GM23338 (cell line): Measurements from ENCODE around the gene GSTT4. TPM values are rescaled to one million over a fixed set of nuclear protein-coding genes. Genes with fewer than 3 reads are reported as not detected.

Experiments
- ATAC-seq: fragments of 200-7000 bp; cut with Tn5 transposase; 3 replicates; pipeline ENCODE4 v1.9.1; 2020
- DNase-seq: peaks from one replicate; pipeline ENCODE4 v3.0.0-alpha.2; 2015; ENCODE audit warnings: low spot score
- H2AFZ ChIP-seq: fragments of 200-600 bp; sonication (generic); 2 replicates; pipeline ENCODE4 v1.8.0; 2016; ENCODE audit warnings: antibody characterized with exemption, mild to moderate bottlenecking, moderate library complexity
- H3F3A ChIP-seq: fragments of 200-600 bp; sonication (generic); replicated peaks from 2 replicates; pipeline ENCODE4 v1.8.0; 2017; ENCODE audit warnings: antibody characterized with exemption, mixed run types, low read depth
- H3K27ac ChIP-seq: fragments of 200-600 bp; sonication (generic); 2 replicates; pipeline ENCODE4 v1.6.1; 2016; ENCODE audit warnings: low read depth
- H3K27me3 ChIP-seq: fragments of 200-600 bp; sonication (generic); 2 replicates; pipeline ENCODE4 v1.8.0; 2016; ENCODE audit warnings: mild to moderate bottlenecking, mixed run types, moderate library complexity; ENCODE audit not compliant: insufficient read depth
- H3K36me3 ChIP-seq: fragments of 200-600 bp; sonication (generic); 2 replicates; pipeline ENCODE4 v1.8.0; 2016; ENCODE audit warnings: mild to moderate bottlenecking; ENCODE audit not compliant: insufficient read depth
- H3K4me1 ChIP-seq: fragments of 200-600 bp; sonication (generic); 2 replicates; pipeline ENCODE4 v1.8.0; 2016; ENCODE audit warnings: mild to moderate bottlenecking, moderate library complexity; ENCODE audit not compliant: insufficient read depth
- H3K4me2 ChIP-seq: fragments of 200-600 bp; sonication (generic); 2 replicates; pipeline ENCODE4 v1.7.1; 2017; ENCODE audit warnings: mixed run types
- H3K4me3 ChIP-seq: fragments of 200-600 bp; sonication (generic); 2 replicates; pipeline ENCODE4 v1.6.1; 2016; ENCODE audit warnings: mixed run types
- H3K79me2 ChIP-seq: fragments of 200-600 bp; sonication (generic); replicated peaks from 2 replicates; pipeline ENCODE4 v1.8.0; 2017; ENCODE audit warnings: mild to moderate bottlenecking; ENCODE audit not compliant: insufficient read depth
- H3K9me2 ChIP-seq: fragments of 200-600 bp; sonication (generic); 2 replicates; pipeline ENCODE4 v1.8.0; 2017; ENCODE audit not compliant: insufficient read depth
- H4K20me1 ChIP-seq: fragments of 200-600 bp; sonication (generic); replicated peaks from 2 replicates; pipeline ENCODE4 v1.8.0; 2017; ENCODE audit warnings: mild to moderate bottlenecking; ENCODE audit not compliant: insufficient read depth
- H3K27ac Mint-ChIP-seq: 2 replicates; pipeline ENCODE4 v1.8.0; 2020; ENCODE audit warnings: inconsistent platforms, mild to moderate bottlenecking, moderate library complexity, mixed read lengths
- H3K27me3 Mint-ChIP-seq: 3 replicates; pipeline ENCODE4 v1.8.0; 2022; ENCODE audit warnings: low read depth, mild to moderate bottlenecking, moderate library complexity, mixed read lengths, inconsistent platforms; ENCODE audit not compliant: insufficient read depth, poor library complexity
- H3K36me3 Mint-ChIP-seq: 3 replicates; pipeline ENCODE4 v1.8.0; 2021; ENCODE audit warnings: low read depth, mild to moderate bottlenecking, inconsistent platforms, moderate library complexity, mixed read lengths
- H3K4me1 Mint-ChIP-seq: 3 replicates; pipeline ENCODE4 v1.8.0; 2020; ENCODE audit warnings: mild to moderate bottlenecking, inconsistent platforms, mixed read lengths
- H3K4me3 Mint-ChIP-seq: 3 replicates; pipeline ENCODE4 v1.8.0; 2021; ENCODE audit warnings: moderate library complexity, mild to moderate bottlenecking, inconsistent platforms, mixed read lengths
- H3K9me3 Mint-ChIP-seq: 3 replicates; pipeline ENCODE4 v1.8.0; 2020; ENCODE audit warnings: moderate library complexity, mild to moderate bottlenecking, inconsistent platforms, mixed read lengths
- CREB1 ChIP-seq: fragments of 250-450 bp; sonication (Bioruptor Pico); IDR thresholded peaks from 2 replicates; pipeline ENCODE4 v1.5.0; 2020; ENCODE audit warnings: low read depth, mild to moderate bottlenecking, moderate library complexity
- ETS1 ChIP-seq: IDR thresholded peaks from 2 replicates; pipeline ENCODE4 v1.6.1; 2016; ENCODE audit warnings: antibody characterized with exemption
- EZH2 ChIP-seq: fragments of 200-600 bp; sonication (generic); IDR thresholded peaks from one replicate; pipeline ENCODE4 v1.8.0; 2017; ENCODE audit warnings: antibody characterized with exemption, mild to moderate bottlenecking, low read depth; ENCODE audit not compliant: unreplicated experiment
- EZH2phosphoT487 ChIP-seq: fragments of 200-600 bp; sonication (generic); IDR thresholded peaks from one replicate; pipeline ENCODE4 v1.8.1; 2018; ENCODE audit warnings: antibody characterized with exemption; ENCODE audit not compliant: unreplicated experiment
- JUNB ChIP-seq: IDR thresholded peaks from one replicate; pipeline ENCODE4 v1.6.1; 2016; ENCODE audit warnings: antibody characterized with exemption; ENCODE audit not compliant: unreplicated experiment
- NANOG ChIP-seq: IDR thresholded peaks from 2 replicates; pipeline ENCODE4 v1.6.1; 2016; ENCODE audit warnings: antibody characterized with exemption, borderline replicate concordance
- POLR2AphosphoS5 ChIP-seq: IDR thresholded peaks from 2 replicates; pipeline ENCODE4 v1.6.1; 2016; ENCODE audit warnings: antibody characterized with exemption, low read depth
- STAT1 ChIP-seq: IDR thresholded peaks from one replicate; pipeline ENCODE4 v1.6.1; 2016; ENCODE audit warnings: antibody characterized with exemption; ENCODE audit not compliant: unreplicated experiment
- ZNF114 ChIP-seq: fragments of 250-450 bp; sonication (Bioruptor Pico); IDR thresholded peaks from 2 replicates; pipeline ENCODE4 v1.5.0; 2020; ENCODE audit warnings: mild to moderate bottlenecking, moderate library complexity
- ZNF331 ChIP-seq: fragments of 250-450 bp; sonication (Bioruptor Pico); IDR thresholded peaks from 2 replicates; pipeline ENCODE4 v1.5.0; 2020; ENCODE audit warnings: low read depth, mild to moderate bottlenecking, moderate library complexity
- polyA plus RNA-seq: library from polyadenylated mRNA; unstranded; fragments of >200 nt; fragmentation: Nextera tagmentation; extraction: Ambion mirVana; gene quantifications from 2 replicates; pipeline ENCODE4 v1.2.1, GENCODE V29; 2016
- total RNA-seq: library from RNA; depleted of rRNA; stranded (reverse); fragments of >200 nt; shearing (Covaris generic); gene quantifications from 2 replicates; pipeline ENCODE4 v1.2.3, GENCODE V29; 2014
- TF ChIP-seq, protein P1 (sequence below), 2 experiments: fragments of 200-600 bp in 1 of 2; sonication (generic) in 1 of 2; conservative IDR thresholded peaks; 2 replicates each; pipeline versions ENCODE4 v1.5.1 to v1.6.1; 2016 to 2017; ENCODE audit warnings: antibody characterized with exemption in 2 of 2, low read depth in 2 of 2, mild to moderate bottlenecking in 2 of 2, moderate library complexity in 1 of 2
- TF ChIP-seq, protein P2 (sequence below): IDR thresholded peaks from one replicate; pipeline ENCODE4 v1.6.1; 2018; ENCODE audit warnings: antibody characterized with exemption; ENCODE audit not compliant: unreplicated experiment

The GSTT4 gene
- total and polyA plus RNA-seq, 2 experiments from 2014 or later, result not detected

GRCh38 chr22:24049978-24050377 lies 44.7 kb upstream of the GSTT4 start:
- H3K36me3 Mint-ChIP-seq, result peaks cover 23% of the 10 kb centered on the region
- TF ChIP-seq EZH2 (no peak), ZNF114 (CRISPR knock-in tag) (no peak)
- TF ChIP-seq, protein P1, sequence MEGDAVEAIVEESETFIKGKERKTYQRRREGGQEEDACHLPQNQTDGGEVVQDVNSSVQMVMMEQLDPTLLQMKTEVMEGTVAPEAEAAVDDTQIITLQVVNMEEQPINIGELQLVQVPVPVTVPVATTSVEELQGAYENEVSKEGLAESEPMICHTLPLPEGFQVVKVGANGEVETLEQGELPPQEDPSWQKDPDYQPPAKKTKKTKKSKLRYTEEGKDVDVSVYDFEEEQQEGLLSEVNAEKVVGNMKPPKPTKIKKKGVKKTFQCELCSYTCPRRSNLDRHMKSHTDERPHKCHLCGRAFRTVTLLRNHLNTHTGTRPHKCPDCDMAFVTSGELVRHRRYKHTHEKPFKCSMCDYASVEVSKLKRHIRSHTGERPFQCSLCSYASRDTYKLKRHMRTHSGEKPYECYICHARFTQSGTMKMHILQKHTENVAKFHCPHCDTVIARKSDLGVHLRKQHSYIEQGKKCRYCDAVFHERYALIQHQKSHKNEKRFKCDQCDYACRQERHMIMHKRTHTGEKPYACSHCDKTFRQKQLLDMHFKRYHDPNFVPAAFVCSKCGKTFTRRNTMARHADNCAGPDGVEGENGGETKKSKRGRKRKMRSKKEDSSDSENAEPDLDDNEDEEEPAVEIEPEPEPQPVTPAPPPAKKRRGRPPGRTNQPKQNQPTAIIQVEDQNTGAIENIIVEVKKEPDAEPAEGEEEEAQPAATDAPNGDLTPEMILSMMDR (conservative IDR thresholded peaks at IDR 0.05; ENCODE audit: low read depth in 2 of 2), result no peak

GRCh38 chr22:24049211-24049610 lies 44.0 kb upstream of the GSTT4 start:
- no peaks in the 10 kb centered on the region for H3K9me2 ChIP-seq
- no peaks in the 10 kb centered on the region; the same call in none of the 2 replicates for H4K20me1 ChIP-seq
- Mint-ChIP-seq H3K4me1 (no peaks in the 10 kb centered on the region), H3K27ac (no peak overlapping the region), H3K4me3 (no peak overlapping the region), H3K36me3 (peaks cover 23% of the 10 kb centered on the region), H3K27me3 (no peaks in the 10 kb centered on the region), H3K9me3 (no peaks in the 10 kb centered on the region)
- DNase-seq (no peak), ATAC-seq (no peak)
- H3K4me2 ChIP-seq, result no peak overlapping the region
- no peaks in the 10 kb centered on the region for H3K27me3 ChIP-seq
- H3K4me1 ChIP-seq, result no peaks in the 10 kb centered on the region
- H2AFZ ChIP-seq, result no peak overlapping the region
- no peaks in the 10 kb centered on the region for H3F3A ChIP-seq
- H3K27ac ChIP-seq, result no peak overlapping the region
- no peaks in the 10 kb centered on the region for H3K79me2 ChIP-seq
- H3K36me3 ChIP-seq, result no peaks in the 10 kb centered on the region; the same call in 1 of the 2 replicates
- no peak overlapping the region for H3K4me3 ChIP-seq
- TF ChIP-seq POLR2AphosphoS5 (no peak), ZNF114 (CRISPR knock-in tag) (no peak), EZH2 (no peak), ZNF331 (CRISPR knock-in tag) (no peak), NANOG (no peak), STAT1 (no peak), CREB1 (no peak), ETS1 (no peak), EZH2phosphoT487 (no peak), JUNB (no peak)
- TF ChIP-seq, protein P2, sequence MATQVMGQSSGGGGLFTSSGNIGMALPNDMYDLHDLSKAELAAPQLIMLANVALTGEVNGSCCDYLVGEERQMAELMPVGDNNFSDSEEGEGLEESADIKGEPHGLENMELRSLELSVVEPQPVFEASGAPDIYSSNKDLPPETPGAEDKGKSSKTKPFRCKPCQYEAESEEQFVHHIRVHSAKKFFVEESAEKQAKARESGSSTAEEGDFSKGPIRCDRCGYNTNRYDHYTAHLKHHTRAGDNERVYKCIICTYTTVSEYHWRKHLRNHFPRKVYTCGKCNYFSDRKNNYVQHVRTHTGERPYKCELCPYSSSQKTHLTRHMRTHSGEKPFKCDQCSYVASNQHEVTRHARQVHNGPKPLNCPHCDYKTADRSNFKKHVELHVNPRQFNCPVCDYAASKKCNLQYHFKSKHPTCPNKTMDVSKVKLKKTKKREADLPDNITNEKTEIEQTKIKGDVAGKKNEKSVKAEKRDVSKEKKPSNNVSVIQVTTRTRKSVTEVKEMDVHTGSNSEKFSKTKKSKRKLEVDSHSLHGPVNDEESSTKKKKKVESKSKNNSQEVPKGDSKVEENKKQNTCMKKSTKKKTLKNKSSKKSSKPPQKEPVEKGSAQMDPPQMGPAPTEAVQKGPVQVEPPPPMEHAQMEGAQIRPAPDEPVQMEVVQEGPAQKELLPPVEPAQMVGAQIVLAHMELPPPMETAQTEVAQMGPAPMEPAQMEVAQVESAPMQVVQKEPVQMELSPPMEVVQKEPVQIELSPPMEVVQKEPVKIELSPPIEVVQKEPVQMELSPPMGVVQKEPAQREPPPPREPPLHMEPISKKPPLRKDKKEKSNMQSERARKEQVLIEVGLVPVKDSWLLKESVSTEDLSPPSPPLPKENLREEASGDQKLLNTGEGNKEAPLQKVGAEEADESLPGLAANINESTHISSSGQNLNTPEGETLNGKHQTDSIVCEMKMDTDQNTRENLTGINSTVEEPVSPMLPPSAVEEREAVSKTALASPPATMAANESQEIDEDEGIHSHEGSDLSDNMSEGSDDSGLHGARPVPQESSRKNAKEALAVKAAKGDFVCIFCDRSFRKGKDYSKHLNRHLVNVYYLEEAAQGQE, result no peak
- TF ChIP-seq, protein P1 (conservative IDR thresholded peaks at IDR 0.05; ENCODE audit: low read depth in 2 of 2), result no peak

More at GRCh38 chr22:24049978-24050377, 44.7 kb upstream of the GSTT4 start:
- H3K27ac ChIP-seq, result no peak overlapping the region
- H3K4me1 ChIP-seq, result no peaks in the 10 kb centered on the region
- Mint-ChIP-seq H3K27ac (no peak overlapping the region), H3K9me3 (no peaks in the 10 kb centered on the region), H3K27me3 (no peaks in the 10 kb centered on the region), H3K4me3 (no peak overlapping the region), H3K4me1 (no peaks in the 10 kb centered on the region)
- H3F3A ChIP-seq, result no peaks in the 10 kb centered on the region
- H3K9me2 ChIP-seq, result no peaks in the 10 kb centered on the region
- H3K36me3 ChIP-seq, result no peaks in the 10 kb centered on the region; the same call in 1 of the 2 replicates
- H3K79me2 ChIP-seq, result no peaks in the 10 kb centered on the region
- H3K4me2 ChIP-seq, result no peak overlapping the region
- no peaks in the 10 kb centered on the region; the same call in none of the 2 replicates for H4K20me1 ChIP-seq
- no peak overlapping the region for H2AFZ ChIP-seq
- DNase-seq, result no peak
- no peaks in the 10 kb centered on the region for H3K27me3 ChIP-seq
- H3K4me3 ChIP-seq, result no peak overlapping the region
- no peak for ATAC-seq
